Measurements from ENCODE around the gene SORBS1.

GRCh38 chr10:95547197-95547596 is 14.0 kb downstream of the SORBS1 start:
- TF ChIP-seq, protein P1, sequence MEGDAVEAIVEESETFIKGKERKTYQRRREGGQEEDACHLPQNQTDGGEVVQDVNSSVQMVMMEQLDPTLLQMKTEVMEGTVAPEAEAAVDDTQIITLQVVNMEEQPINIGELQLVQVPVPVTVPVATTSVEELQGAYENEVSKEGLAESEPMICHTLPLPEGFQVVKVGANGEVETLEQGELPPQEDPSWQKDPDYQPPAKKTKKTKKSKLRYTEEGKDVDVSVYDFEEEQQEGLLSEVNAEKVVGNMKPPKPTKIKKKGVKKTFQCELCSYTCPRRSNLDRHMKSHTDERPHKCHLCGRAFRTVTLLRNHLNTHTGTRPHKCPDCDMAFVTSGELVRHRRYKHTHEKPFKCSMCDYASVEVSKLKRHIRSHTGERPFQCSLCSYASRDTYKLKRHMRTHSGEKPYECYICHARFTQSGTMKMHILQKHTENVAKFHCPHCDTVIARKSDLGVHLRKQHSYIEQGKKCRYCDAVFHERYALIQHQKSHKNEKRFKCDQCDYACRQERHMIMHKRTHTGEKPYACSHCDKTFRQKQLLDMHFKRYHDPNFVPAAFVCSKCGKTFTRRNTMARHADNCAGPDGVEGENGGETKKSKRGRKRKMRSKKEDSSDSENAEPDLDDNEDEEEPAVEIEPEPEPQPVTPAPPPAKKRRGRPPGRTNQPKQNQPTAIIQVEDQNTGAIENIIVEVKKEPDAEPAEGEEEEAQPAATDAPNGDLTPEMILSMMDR (IDR thresholded peaks at IDR 0.05): no peak
- no peak for TF ChIP-seq POLR2AphosphoS5 (IDR thresholded peaks at IDR 0.05)
